ENCODE results near the gene CNTROB. TPM values are rescaled to one million over a fixed set of nuclear protein-coding genes. Genes with fewer than 3 reads are reported as not detected.

The CNTROB gene
- total RNA-seq, 3 donors from 2014 or later: 17.0 to 27.2 (median 23.9) TPM

GRCh38 chr17:7987112-7987893, 55.3 kb downstream of the CNTROB start:
- Histone ChIP-seq H3K36me3 (no peaks in the 10 kb centered on the region), H3K9me3 (no peaks in the 10 kb centered on the region), H3K27me3 (no peaks in the 10 kb centered on the region), H3K27ac (no peak overlapping the region), H3K4me3 (no peak overlapping the region), H3K4me1 (no peaks in the 10 kb centered on the region)
- DNase-seq (ENCODE audit: low spot score in 2 of 2): no peak
- TF ChIP-seq POLR2A (IDR thresholded peaks at IDR 0.05): no peak
- TF ChIP-seq POLR2AphosphoS5 (IDR thresholded peaks at IDR 0.05): no peak
- TF ChIP-seq CTCF (IDR thresholded peaks at IDR 0.05): no peak
- intact Hi-C loops (cut with DNase I; ENCODE audit: low total_unique reads): no loop called here

GRCh38 chr17:7988750-7989178, 56.8 kb downstream of the CNTROB start:
- Histone ChIP-seq H3K27ac (no peak overlapping the region), H3K27me3 (no peaks in the 10 kb centered on the region)

GRCh38 chr17:7989781-7990655, 58.0 kb downstream of the CNTROB start:
- H3K27ac ChIP-seq: peak overlapping the region; percentile 21 to 54
- no peaks in the 10 kb centered on the region for H3K9me3 ChIP-seq
- no peaks in the 10 kb centered on the region for H3K27me3 ChIP-seq
- intact Hi-C loops (cut with DNase I; ENCODE audit: low total_unique reads): no loop called here
- no peaks in the 10 kb centered on the region for H3K36me3 ChIP-seq
- H3K4me1 ChIP-seq: no peaks in the 10 kb centered on the region
- peak overlapping the region; percentile 50 to 69 (median 66) for H3K4me3 ChIP-seq
- DNase-seq (ENCODE audit: low spot score in 2 of 2): peak; percentile 77 to 85
- TF ChIP-seq POLR2A (IDR thresholded peaks at IDR 0.05) (no peak), CTCF (IDR thresholded peaks at IDR 0.05) (peak; percentile 87 to 94 (median 91)), POLR2AphosphoS5 (IDR thresholded peaks at IDR 0.05) (peak in 1 of 3 donors; percentile 48)

More at GRCh38 chr17:7988750-7989178, 56.8 kb downstream of the CNTROB start:
- H3K4me3 ChIP-seq: no peak overlapping the region
- H3K36me3 ChIP-seq: no peaks in the 10 kb centered on the region
- no peak for DNase-seq (ENCODE audit: low spot score in 2 of 2)
- intact Hi-C loops (cut with DNase I; ENCODE audit: low total_unique reads): no loop called here
- H3K4me1 ChIP-seq: no peaks in the 10 kb centered on the region
- no peak for TF ChIP-seq POLR2A (IDR thresholded peaks at IDR 0.05)
- TF ChIP-seq CTCF (IDR thresholded peaks at IDR 0.05): peak; percentile 40 to 87 (median 85)
- no peaks in the 10 kb centered on the region for H3K9me3 ChIP-seq

- Histone ChIP-seq H3K27ac (no peak overlapping the region), H3K27me3 (no peaks in the 10 kb centered on the region), H3K36me3 (no peaks in the 10 kb centered on the region), H3K9me3 (no peaks in the 10 kb centered on the region), H3K4me3 (no peak overlapping the region), H3K4me1 (no peaks in the 10 kb centered on the region)
- intact Hi-C loops (cut with DNase I; ENCODE audit: low total_unique reads): no loop called here
- DNase-seq (ENCODE audit: low spot score in 2 of 2): peak in 1 of 2 donors; percentile 9
- TF ChIP-seq POLR2A (IDR thresholded peaks at IDR 0.05) (no peak), POLR2AphosphoS5 (IDR thresholded peaks at IDR 0.05) (no peak), CTCF (IDR thresholded peaks at IDR 0.05) (no peak)
These were observed 60.5 kb downstream of the CNTROB start for GRCh38 chr17:7992516-7992915.

GRCh38 chr17:7992924-7993323, 60.9 kb downstream of the CNTROB start:
- no peak overlapping the region for H3K27ac ChIP-seq
- TF ChIP-seq CTCF (IDR thresholded peaks at IDR 0.05) (no peak), POLR2AphosphoS5 (IDR thresholded peaks at IDR 0.05) (no peak), POLR2A (IDR thresholded peaks at IDR 0.05) (no peak)
- no peak overlapping the region for H3K4me3 ChIP-seq
- intact Hi-C loops (cut with DNase I; ENCODE audit: low total_unique reads): no loop called here
- no peaks in the 10 kb centered on the region for H3K4me1 ChIP-seq
- no peaks in the 10 kb centered on the region for H3K27me3 ChIP-seq
- H3K36me3 ChIP-seq: no peaks in the 10 kb centered on the region
- DNase-seq (ENCODE audit: low spot score in 2 of 2): peak in 1 of 2 donors; percentile 33
- H3K9me3 ChIP-seq: no peaks in the 10 kb centered on the region

All from breast epithelium (tissue), 4 donors.